Activated T-cell treated with anti-CD3 and anti-CD28 coated beads for 48 hours (primary cell): ENCODE measurements around the gene SLC16A13.

Experiments
- DNase-seq: peaks from one replicate; pipeline ENCODE4 v3.0.0-alpha.2; 2020; ENCODE audit warnings: low read depth

The SLC16A13 gene

GRCh38 chr17:7014261-7014994 is 21.4 kb upstream of the SLC16A13 start:
- peak; percentile 98 for DNase-seq

DNA sequence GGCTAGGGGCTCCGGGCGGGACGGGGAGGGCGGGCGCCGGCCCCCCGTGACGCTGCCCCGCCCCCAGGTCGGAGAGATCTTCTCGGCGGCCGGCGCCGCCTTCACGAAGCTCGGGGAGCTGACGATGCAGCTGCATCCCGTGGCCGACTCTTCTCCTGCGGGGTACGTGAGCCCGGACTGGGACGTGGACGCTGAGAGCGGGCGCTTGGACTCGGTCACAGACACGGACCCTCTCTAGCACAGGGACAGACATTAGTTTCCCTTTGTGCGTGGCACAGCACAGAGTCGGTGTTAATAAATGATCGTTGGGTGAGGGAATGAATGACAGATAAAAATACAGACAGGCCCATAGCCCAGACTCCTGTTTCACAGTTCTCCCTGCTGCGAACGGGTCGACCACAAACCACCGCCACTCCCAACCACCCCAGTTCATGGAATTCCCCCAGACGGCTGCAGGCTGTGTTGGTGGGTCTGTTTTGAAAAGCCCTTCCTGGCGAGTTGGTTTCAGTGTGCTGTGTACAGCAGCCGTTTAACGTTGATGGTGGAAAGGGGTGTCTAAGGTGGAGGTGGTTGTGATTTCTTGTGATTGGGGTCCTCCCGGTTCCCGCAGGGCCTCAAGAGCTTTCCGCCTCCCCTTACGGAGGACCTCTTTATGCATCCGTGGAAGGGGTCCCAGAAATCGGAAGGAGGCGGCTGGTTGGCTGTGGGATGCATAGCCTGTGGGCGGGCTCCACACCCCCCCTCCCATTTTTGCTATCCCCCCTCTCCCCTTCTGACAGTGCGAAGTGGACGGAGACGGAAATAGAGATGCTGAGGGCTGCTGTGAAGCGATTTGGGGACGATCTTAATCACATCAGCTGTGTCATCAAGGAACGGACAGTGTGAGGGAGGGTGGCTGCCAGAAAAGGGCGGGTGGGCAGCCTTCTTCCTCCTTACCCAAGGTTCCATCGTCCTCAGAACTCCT is 20.5 kb upstream of the SLC16A13 start:
- DNase-seq, result peak; percentile 65

DNA sequence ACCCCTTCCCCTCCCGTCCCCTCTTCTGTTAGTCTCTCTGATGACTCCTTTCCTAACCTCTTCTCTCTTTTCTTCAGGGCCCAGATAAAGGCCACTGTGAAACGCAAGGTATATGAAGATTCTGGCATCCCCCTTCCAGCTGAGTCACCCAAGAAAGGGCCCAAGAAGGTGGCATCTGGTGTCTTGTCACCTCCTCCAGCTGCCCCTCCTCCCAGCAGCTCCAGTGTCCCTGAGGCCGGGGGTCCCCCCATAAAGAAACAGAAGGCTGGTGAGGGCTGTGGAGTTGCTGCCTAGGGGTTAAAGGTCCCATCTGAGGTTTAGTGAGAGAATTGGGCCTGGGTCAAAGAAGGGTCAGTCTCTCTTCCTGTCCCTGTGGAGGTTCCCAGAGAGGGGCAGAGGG is 19.4 kb upstream of the SLC16A13 start:
- no peak for DNase-seq

GRCh38 chr17:7016886-7017826 is 18.7 kb upstream of the SLC16A13 start:
- no peak for DNase-seq

DNA sequence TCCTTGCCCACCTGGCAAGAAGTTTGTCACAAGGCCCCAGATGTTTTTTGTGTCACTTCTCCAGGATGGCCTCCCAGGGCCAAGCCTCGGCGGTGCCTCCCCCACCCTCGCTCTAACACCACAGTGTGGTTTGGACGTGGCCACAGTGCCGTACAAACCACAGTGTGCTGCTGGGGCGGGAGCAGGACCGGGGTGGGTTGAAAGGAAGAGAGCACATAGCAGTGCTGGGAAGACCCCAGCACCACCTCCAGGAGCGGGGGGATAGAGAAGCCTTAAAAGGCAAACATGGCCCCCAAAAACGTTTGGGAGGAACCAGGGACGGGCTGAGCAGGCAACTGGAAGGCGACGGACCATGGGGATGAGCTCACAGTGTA is 18.0 kb upstream of the SLC16A13 start:
- no peak for DNase-seq

GRCh38 chr17:7018331-7018964 is 17.4 kb upstream of the SLC16A13 start:
- DNase-seq, result no peak

GRCh38 chr17:7019367-7019766 is 16.4 kb upstream of the SLC16A13 start:
- no peak for DNase-seq

DNA sequence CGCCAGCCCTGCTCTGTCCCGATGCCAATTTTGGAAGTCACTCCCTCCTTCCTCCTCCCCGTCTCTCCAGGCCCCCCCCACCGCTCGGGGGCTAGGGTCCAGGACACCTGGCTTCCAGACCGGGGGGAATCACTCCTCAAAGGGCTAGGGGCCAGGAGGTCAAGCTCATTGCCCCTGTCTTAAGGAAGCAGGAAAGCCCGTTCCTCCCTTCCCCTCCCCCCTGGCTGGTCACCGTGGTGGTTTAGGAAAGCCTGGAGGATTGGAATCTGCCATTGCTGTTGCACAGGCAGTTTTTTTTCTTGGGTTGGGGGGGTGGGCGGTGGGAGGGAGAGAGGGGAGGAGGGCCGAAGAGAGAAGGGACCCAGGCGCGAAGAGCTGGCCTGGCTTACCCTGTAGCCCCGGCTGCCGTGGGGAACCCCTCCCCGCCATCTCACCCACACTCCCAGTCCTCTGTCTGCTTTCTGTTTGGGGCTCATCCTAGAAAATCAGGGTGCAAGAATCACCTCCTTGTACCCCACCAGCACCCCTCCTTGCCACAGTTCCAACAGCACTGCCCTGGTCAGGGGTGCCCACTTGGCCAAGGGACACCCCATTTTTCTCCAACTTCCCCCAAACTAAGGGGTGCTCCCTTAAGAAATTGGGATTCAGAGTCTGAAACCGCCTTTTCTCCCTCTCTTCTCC is 15.8 kb upstream of the SLC16A13 start:
- no peak for DNase-seq

- no peak for DNase-seq
Observed at GRCh38 chr17:7020894-7021664, 14.7 kb upstream of the SLC16A13 start.

DNA sequence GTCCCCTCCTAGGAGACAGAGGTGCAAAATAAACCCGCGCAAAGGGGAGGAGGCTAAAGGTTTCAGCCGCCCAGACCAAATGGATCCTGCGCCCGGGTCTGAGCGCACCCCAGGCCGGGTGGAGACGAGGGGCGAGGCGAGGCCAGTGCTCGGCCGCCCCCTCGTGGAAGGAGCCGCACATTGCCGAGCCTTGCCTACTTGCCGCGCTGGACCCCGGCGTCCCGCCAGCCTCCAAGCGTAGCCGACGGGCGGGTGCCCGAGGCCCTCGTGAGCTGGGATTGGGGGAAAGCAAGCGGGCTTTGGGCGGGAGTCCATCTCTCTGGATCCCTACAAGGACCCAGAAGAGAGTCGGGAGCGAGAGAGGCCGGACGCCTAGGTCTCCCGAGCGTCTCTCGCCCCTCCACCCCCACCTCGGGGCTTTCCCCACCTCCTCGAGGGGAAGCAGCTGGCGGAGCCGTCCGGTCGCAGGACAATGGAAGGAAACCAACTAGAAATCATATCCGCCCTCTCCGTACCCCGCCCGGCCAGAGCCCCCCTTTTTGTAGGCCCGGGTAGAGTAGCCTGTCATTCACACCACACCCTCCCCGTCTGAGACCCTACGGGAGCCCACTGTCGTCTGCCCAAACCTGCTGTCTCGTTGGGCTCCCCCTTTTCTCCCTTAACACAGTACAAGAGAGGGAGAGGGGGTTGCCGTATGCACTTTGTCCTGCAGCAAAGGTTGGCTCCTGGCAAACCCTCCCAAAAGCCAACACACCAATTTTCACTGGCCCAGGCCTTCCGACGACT is 13.6 kb upstream of the SLC16A13 start:
- DNase-seq, result peak; percentile 84

- DNase-seq, result no peak
Observed at GRCh38 chr17:7022781-7023571, 12.8 kb upstream of the SLC16A13 start, which contains the start of gene BCL6B. BCL6B (plus strand) TSS chr17:7023050; CDS start chr17:7023672, 622 bp downstream.

DNA sequence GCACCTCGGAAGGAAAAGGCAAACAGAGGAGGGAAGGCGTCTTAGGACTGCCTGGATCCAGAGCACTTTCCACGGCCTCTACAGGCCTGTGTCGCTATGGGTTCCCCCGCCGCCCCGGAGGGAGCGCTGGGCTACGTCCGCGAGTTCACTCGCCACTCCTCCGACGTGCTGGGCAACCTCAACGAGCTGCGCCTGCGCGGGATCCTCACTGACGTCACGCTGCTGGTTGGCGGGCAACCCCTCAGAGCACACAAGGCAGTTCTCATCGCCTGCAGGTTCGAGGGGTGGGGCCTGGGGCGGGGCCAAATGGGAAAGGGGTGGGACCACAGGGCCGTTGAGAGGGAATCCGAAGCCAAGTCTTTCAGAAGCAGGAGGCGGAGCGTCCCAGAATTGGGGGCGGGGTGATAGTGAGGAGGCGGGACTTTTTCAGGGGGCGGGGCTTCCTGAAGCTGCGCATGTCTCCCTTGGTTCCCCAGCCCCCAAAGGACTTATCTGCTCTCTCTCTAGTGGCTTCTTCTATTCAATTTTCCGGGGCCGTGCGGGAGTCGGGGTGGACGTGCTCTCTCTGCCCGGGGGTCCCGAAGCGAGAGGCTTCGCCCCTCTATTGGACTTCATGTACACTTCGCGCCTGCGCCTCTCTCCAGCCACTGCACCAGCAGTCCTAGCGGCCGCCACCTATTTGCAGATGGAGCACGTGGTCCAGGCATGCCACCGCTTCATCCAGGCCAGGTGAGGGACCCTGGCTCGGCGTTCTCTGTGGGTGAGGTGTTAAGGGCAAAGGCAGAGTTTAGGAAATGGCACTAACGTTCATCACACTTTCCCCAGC is 12.0 kb upstream of the SLC16A13 start:
- DNase-seq, result peak; percentile 91

- DNase-seq, result no peak
Observed at GRCh38 chr17:7024402-7024785, 11.4 kb upstream of the SLC16A13 start.

- no peak for DNase-seq
Observed at GRCh38 chr17:7025245-7025644, 10.6 kb upstream of the SLC16A13 start.

DNA sequence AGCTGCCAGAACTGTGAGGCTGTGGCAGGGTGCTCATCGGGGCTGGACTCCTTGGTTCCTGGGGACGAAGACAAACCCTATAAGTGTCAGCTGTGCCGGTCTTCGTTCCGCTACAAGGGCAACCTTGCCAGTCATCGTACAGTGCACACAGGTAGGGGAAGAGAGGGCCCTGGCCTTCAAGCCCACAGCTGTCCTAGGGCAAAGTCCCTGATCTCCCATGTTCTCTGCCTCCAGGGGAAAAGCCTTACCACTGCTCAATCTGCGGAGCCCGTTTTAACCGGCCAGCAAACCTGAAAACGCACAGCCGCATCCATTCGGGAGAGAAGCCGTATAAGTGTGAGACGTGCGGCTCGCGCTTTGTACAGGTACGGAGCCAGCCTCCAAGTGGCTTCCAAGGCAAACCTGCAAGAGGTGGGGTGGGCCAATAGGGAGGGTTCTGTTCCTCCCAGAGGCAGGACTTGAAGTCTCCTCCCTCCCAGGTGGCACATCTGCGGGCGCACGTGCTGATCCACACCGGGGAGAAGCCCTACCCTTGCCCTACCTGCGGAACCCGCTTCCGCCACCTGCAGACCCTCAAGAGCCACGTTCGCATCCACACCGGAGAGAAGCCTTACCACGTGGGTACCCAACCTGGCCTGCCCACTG is 9.2 kb upstream of the SLC16A13 start:
- DNase-seq, result no peak

- no peak for DNase-seq
Observed at GRCh38 chr17:7027335-7027734, 8.5 kb upstream of the SLC16A13 start.

GRCh38 chr17:7029096-7029495 is 6.7 kb upstream of the SLC16A13 start:
- DNase-seq, result no peak
